Naive thymus-derived CD4-positive, alpha-beta T cell (primary cell): ENCODE data around the gene EVA1A. TPM values are rescaled to one million over a fixed set of nuclear protein-coding genes. Genes with fewer than 3 reads are reported as not detected.
A peak's percentile ranks its signal among the peaks of the same experiment; 100 is the strongest.

Experiments used
- ATAC-seq: fragments of 150-1000 bp; cut with Tn5 transposase; 2 replicates; pipeline ENCODE4 v1.10.0; 2021; ENCODE audit warnings: mild to moderate bottlenecking, moderate library complexity
- CTCF ChIA-PET: fragments of 350-600 bp; sonication (Branson Sonifier 250); formaldehyde crosslinking; loops from one replicate; lab custom pipeline; 2021; ENCODE audit warnings: antibody characterized with exemption; lab: Charles Lee
- POLR2A ChIA-PET: fragments of 350-600 bp; sonication (Branson Sonifier 250); formaldehyde crosslinking; loops from one replicate; lab custom pipeline; 2021; ENCODE audit warnings: antibody characterized with exemption, inconsistent platforms; lab: Charles Lee
- DNase-seq, 9 donors: peaks; one replicate each; pipeline versions ENCODE4 v3.0.0 to v3.0.0-alpha.2; 2020 to 2022; ENCODE audit warnings: mixed read lengths in 1 of 9
- H3K27ac ChIP-seq: one replicate; pipeline ENCODE4 v1.7.0; 2013; ENCODE audit warnings: mild to moderate bottlenecking, low read depth, low read length, moderate library complexity
- H3K27me3 ChIP-seq, 2 donors: one replicate each; pipeline ENCODE4 v1.7.0; 2013; ENCODE audit warnings: low read length in 2 of 2, mild to moderate bottlenecking in 2 of 2, moderate library complexity in 2 of 2; ENCODE audit not compliant: control insufficient read depth in 2 of 2, insufficient read depth in 2 of 2
- H3K36me3 ChIP-seq, 3 experiments: 1 replicate in 2 of 3; 2 replicates in 1 of 3; pipeline ENCODE4 v1.7.0; 2013; ENCODE audit warnings: low read length in 3 of 3, mild to moderate bottlenecking in 3 of 3, moderate library complexity in 1 of 3; ENCODE audit not compliant: insufficient read depth in 3 of 3, control insufficient read depth in 2 of 3
- H3K4me1 ChIP-seq, 2 donors: one replicate each; pipeline ENCODE4 v1.7.0; 2013; ENCODE audit warnings: low read length in 2 of 2, mild to moderate bottlenecking in 2 of 2, moderate library complexity in 1 of 2; ENCODE audit not compliant: control insufficient read depth in 2 of 2, insufficient read depth in 2 of 2
- H3K4me3 ChIP-seq: 2 replicates; pipeline ENCODE4 v1.7.0; 2013; ENCODE audit warnings: mild to moderate bottlenecking, low read length
- H3K9me3 ChIP-seq, 3 experiments: 1 replicate in 2 of 3; 2 replicates in 1 of 3; pipeline ENCODE4 v1.7.0; 2013; ENCODE audit warnings: low read length in 3 of 3; ENCODE audit not compliant: control insufficient read depth in 2 of 3
- H3K27ac Mint-ChIP-seq, 9 donors: one replicate each; pipeline ENCODE4 v1.8.0; 2020 to 2022; ENCODE audit warnings: mixed read lengths in 9 of 9, mild to moderate bottlenecking in 8 of 9, moderate library complexity in 5 of 9, inconsistent platforms in 2 of 9
- H3K27me3 Mint-ChIP-seq, 5 donors: one replicate each; pipeline ENCODE4 v1.8.0; 2021 to 2022; ENCODE audit warnings: mixed read lengths in 5 of 5, mild to moderate bottlenecking in 1 of 5
- H3K36me3 Mint-ChIP-seq, 5 donors: one replicate each; pipeline ENCODE4 v1.8.0; 2020 to 2022; ENCODE audit warnings: mixed read lengths in 5 of 5, mild to moderate bottlenecking in 3 of 5, inconsistent platforms in 1 of 5
- H3K4me1 Mint-ChIP-seq, 7 donors: one replicate each; pipeline ENCODE4 v1.8.0; 2020 to 2022; ENCODE audit warnings: mixed read lengths in 7 of 7, mild to moderate bottlenecking in 3 of 7, inconsistent platforms in 1 of 7
- H3K4me3 Mint-ChIP-seq, 10 donors: one replicate each; pipeline ENCODE4 v1.8.0; 2020 to 2022; ENCODE audit warnings: mild to moderate bottlenecking in 10 of 10, mixed read lengths in 10 of 10, moderate library complexity in 6 of 10, inconsistent platforms in 2 of 10
- H3K9me3 Mint-ChIP-seq, 11 donors: one replicate each; pipeline ENCODE4 v1.8.0; 2020 to 2022; ENCODE audit warnings: mixed read lengths in 11 of 11, mild to moderate bottlenecking in 4 of 11, inconsistent platforms in 1 of 11, moderate library complexity in 1 of 11
- intact Hi-C, 2 donors: fragments of 100-400 bp; cut with micrococcal nuclease; formaldehyde crosslinking; loops; one replicate each; pipeline ENCODE4 v1.15.1; 2023
- polyA plus RNA-seq, 2 donors: library from polyadenylated mRNA; unstranded; fragments of 300-500 nt; fragmentation: Illumina TruSeq; gene quantifications; one replicate each; pipeline ENCODE4 v1.2.3, GENCODE V29; 2021
- total RNA-seq, 6 experiments: library from RNA in 5 of 6; stranded (reverse) in 5 of 6; gene quantifications; 1 replicate in 5 of 6; 2 replicates in 1 of 6; pipeline ENCODE4 v1.2.3 and lab custom pipeline; 2021 to 2026

EVA1A gene
- total and polyA plus RNA-seq, 7 experiments from 2014 or later = 0.52 to 0.62 (median 0.53) TPM; not detected in 4

GRCh38 chr2:75553935-75554531 is 6.7 kb downstream of the EVA1A start:
- ChIA-PET CTCF (no interaction called here), POLR2A (no interaction called here)
- Histone ChIP-seq H3K4me1 (no peaks in the 10 kb centered on the region), H3K9me3 (no peaks in the 10 kb centered on the region), H3K4me3 (no peak overlapping the region), H3K27ac (no peak overlapping the region), H3K36me3 (no peaks in the 10 kb centered on the region), H3K27me3 (no peaks in the 10 kb centered on the region)
- H3K4me1 Mint-ChIP-seq = peaks cover 0 to 5% (median 0%) of the 10 kb centered on the region in 7 donors
- intact Hi-C loops = no loop called here
- H3K27ac Mint-ChIP-seq = no peak overlapping the region
- H3K9me3 Mint-ChIP-seq = no peaks in the 10 kb centered on the region
- no peak for DNase-seq
- ATAC-seq = no peak
- no peak overlapping the region for H3K4me3 Mint-ChIP-seq
- H3K27me3 Mint-ChIP-seq = peaks cover 23 to 48% (median 35%) of the 10 kb centered on the region in 5 donors
- H3K36me3 Mint-ChIP-seq = no peaks in the 10 kb centered on the region

GRCh38 chr2:75552222-75552621 is 8.5 kb downstream of the EVA1A start:
- no peaks in the 10 kb centered on the region for H3K4me1 Mint-ChIP-seq
- H3K27ac ChIP-seq = no peak overlapping the region
- no peak for DNase-seq
- no peaks in the 10 kb centered on the region for H3K9me3 Mint-ChIP-seq
- no peak overlapping the region for H3K4me3 Mint-ChIP-seq
- H3K27ac Mint-ChIP-seq = no peak overlapping the region
- H3K9me3 ChIP-seq = no peaks in the 10 kb centered on the region
- H3K4me1 ChIP-seq = no peaks in the 10 kb centered on the region
- ChIA-PET CTCF (no interaction called here), POLR2A (no interaction called here)
- H3K36me3 ChIP-seq = no peaks in the 10 kb centered on the region
- H3K27me3 Mint-ChIP-seq = peaks cover 10 to 34% (median 24%) of the 10 kb centered on the region in 5 donors
- H3K4me3 ChIP-seq = no peak overlapping the region
- no peaks in the 10 kb centered on the region for H3K27me3 ChIP-seq
- intact Hi-C loops = no loop called here
- H3K36me3 Mint-ChIP-seq = no peaks in the 10 kb centered on the region
- no peak for ATAC-seq

GRCh38 chr2:75551434-75551833 is 9.3 kb downstream of the EVA1A start:
- ATAC-seq (no peak), DNase-seq (no peak)
- no peaks in the 10 kb centered on the region for H3K36me3 Mint-ChIP-seq
- no peaks in the 10 kb centered on the region for H3K36me3 ChIP-seq
- H3K27me3 ChIP-seq = no peaks in the 10 kb centered on the region
- intact Hi-C loops = no loop called here
- H3K4me3 Mint-ChIP-seq = no peak overlapping the region
- no peaks in the 10 kb centered on the region for H3K9me3 ChIP-seq
- ChIA-PET POLR2A (no interaction called here), CTCF (no interaction called here)
- H3K4me1 Mint-ChIP-seq = no peaks in the 10 kb centered on the region
- H3K27ac Mint-ChIP-seq = no peak overlapping the region
- H3K27ac ChIP-seq = no peak overlapping the region
- H3K4me3 ChIP-seq = no peak overlapping the region
- H3K9me3 Mint-ChIP-seq = no peaks in the 10 kb centered on the region
- no peaks in the 10 kb centered on the region for H3K4me1 ChIP-seq
- H3K27me3 Mint-ChIP-seq = peaks cover 10 to 34% (median 24%) of the 10 kb centered on the region in 5 donors

GRCh38 chr2:75549401-75550253 is 11.1 kb downstream of the EVA1A start:
- no peaks in the 10 kb centered on the region for H3K4me1 Mint-ChIP-seq
- POLR2A ChIA-PET = no interaction called here

GRCh38 chr2:75548036-75548573 is 12.6 kb downstream of the EVA1A start:
- Mint-ChIP-seq H3K27ac (no peak overlapping the region), H3K4me1 (no peaks in the 10 kb centered on the region), H3K9me3 (no peaks in the 10 kb centered on the region), H3K36me3 (no peaks in the 10 kb centered on the region), H3K27me3 (peaks cover 12 to 25% (median 20%) of the 10 kb centered on the region in 5 donors), H3K4me3 (no peak overlapping the region)
- H3K9me3 ChIP-seq = no peaks in the 10 kb centered on the region
- no peaks in the 10 kb centered on the region for H3K27me3 ChIP-seq
- no peak overlapping the region for H3K4me3 ChIP-seq
- no peak for ATAC-seq
- no peaks in the 10 kb centered on the region for H3K4me1 ChIP-seq
- POLR2A ChIA-PET = no interaction called here
- CTCF ChIA-PET = no interaction called here
- H3K27ac ChIP-seq = no peak overlapping the region
- DNase-seq = peak in 3 of 9 donors; percentile 8 to 19 (median 12)
- intact Hi-C loops = no loop called here
- no peaks in the 10 kb centered on the region for H3K36me3 ChIP-seq

More at GRCh38 chr2:75549401-75550253, 11.1 kb downstream of the EVA1A start:
- Histone ChIP-seq H3K36me3 (no peaks in the 10 kb centered on the region), H3K4me3 (no peak overlapping the region), H3K9me3 (no peaks in the 10 kb centered on the region), H3K27ac (no peak overlapping the region), H3K4me1 (no peaks in the 10 kb centered on the region), H3K27me3 (no peaks in the 10 kb centered on the region)
- ATAC-seq = no peak
- Mint-ChIP-seq H3K27me3 (peaks cover 12 to 35% (median 21%) of the 10 kb centered on the region in 5 donors), H3K36me3 (no peaks in the 10 kb centered on the region), H3K9me3 (no peaks in the 10 kb centered on the region), H3K4me3 (no peak overlapping the region), H3K27ac (no peak overlapping the region)
- no peak for DNase-seq
- CTCF ChIA-PET = no interaction called here
- intact Hi-C loops = no loop called here

- H3K27ac ChIP-seq = no peak overlapping the region
- intact Hi-C loops = no loop called here
Measured at GRCh38 chr2:75547345-75548035, 13.2 kb downstream of the EVA1A start.

More at GRCh38 chr2:75547345-75548035, 13.2 kb downstream of the EVA1A start:
- no peak overlapping the region for H3K27ac Mint-ChIP-seq
- H3K4me3 Mint-ChIP-seq = no peak overlapping the region
- H3K4me1 Mint-ChIP-seq = no peaks in the 10 kb centered on the region
- DNase-seq = no peak
- no peaks in the 10 kb centered on the region for H3K9me3 ChIP-seq
- no peaks in the 10 kb centered on the region for H3K9me3 Mint-ChIP-seq
- H3K27me3 ChIP-seq = no peaks in the 10 kb centered on the region
- H3K27me3 Mint-ChIP-seq = peaks cover 12 to 22% (median 19%) of the 10 kb centered on the region in 5 donors
- no peak for ATAC-seq
- no peak overlapping the region for H3K4me3 ChIP-seq
- POLR2A ChIA-PET = no interaction called here
- no peaks in the 10 kb centered on the region for H3K4me1 ChIP-seq
- peaks cover 0 to under 1% (median 0%) of the 10 kb centered on the region in 5 donors for H3K36me3 Mint-ChIP-seq
- CTCF ChIA-PET = no interaction called here
- no peaks in the 10 kb centered on the region for H3K36me3 ChIP-seq
